ENCODE measurements around the gene PDE6B.
A peak's percentile ranks its signal among the peaks of the same experiment; 100 is the strongest.

The PDE6B gene

GRCh38 chr4:577499-578450, 47.6 kb upstream of the PDE6B start:
- Histone ChIP-seq H3K9me3 (ENCODE audit: insufficient read depth, low read length) (peaks cover 18% of the 10 kb centered on the region), H3K27ac (ENCODE audit: low read length) (no peak overlapping the region), H3K36me3 (replicated peaks; ENCODE audit: low read depth, low read length) (peaks cover 4% of the 10 kb centered on the region), H3K9ac (ENCODE audit: low read length) (no peak overlapping the region), H4K20me1 (ENCODE audit: insufficient read depth, low read length) (no peaks in the 10 kb centered on the region), H3K4me1 (ENCODE audit: low read length) (peaks cover 38% of the 10 kb centered on the region), H3K4me3 (ENCODE audit: low read length) (no peak overlapping the region), H2AFZ (ENCODE audit: low read depth, low read length) (no peak overlapping the region), H3K4me2 (ENCODE audit: low read length) (no peak overlapping the region), H3K79me2 (ENCODE audit: low read length) (no peaks in the 10 kb centered on the region), H3K27me3 (ENCODE audit: low read depth, low read length) (no peaks in the 10 kb centered on the region)
- TF ChIP-seq EZH2phosphoT487 (IDR thresholded peaks at IDR 0.05; ENCODE audit: low read depth) = no peak
- no peak for TF ChIP-seq CTCF (IDR thresholded peaks at IDR 0.05; ENCODE audit: low read depth, low read length)

GRCh38 chr4:578451-579443, 46.6 kb upstream of the PDE6B start:
- no peaks in the 10 kb centered on the region for H3K27me3 ChIP-seq (ENCODE audit: low read depth, low read length)
- H3K79me2 ChIP-seq (ENCODE audit: low read length) = no peaks in the 10 kb centered on the region
- peak overlapping the region; percentile 66 for H2AFZ ChIP-seq (ENCODE audit: low read depth, low read length)
- H4K20me1 ChIP-seq (ENCODE audit: insufficient read depth, low read length) = no peaks in the 10 kb centered on the region
- H3K4me1 ChIP-seq (ENCODE audit: low read length) = peaks cover 32% of the 10 kb centered on the region
- H3K36me3 ChIP-seq (replicated peaks; ENCODE audit: low read depth, low read length) = peaks cover 4% of the 10 kb centered on the region
- H3K27ac ChIP-seq (ENCODE audit: low read length) = peak overlapping the region; percentile 95
- peak overlapping the region; percentile 68 for H3K9ac ChIP-seq (ENCODE audit: low read length)
- peaks cover 18% of the 10 kb centered on the region for H3K9me3 ChIP-seq (ENCODE audit: insufficient read depth, low read length)
- peak overlapping the region; percentile 83 for H3K4me2 ChIP-seq (ENCODE audit: low read length)
- H3K4me3 ChIP-seq (ENCODE audit: low read length) = peak overlapping the region; percentile 60
- no peak for TF ChIP-seq EZH2phosphoT487 (IDR thresholded peaks at IDR 0.05; ENCODE audit: low read depth)
- 0 out of 2 replicates have a peak, but pooled peaks have one; percentile 9 for TF ChIP-seq CTCF (IDR thresholded peaks at IDR 0.05; ENCODE audit: low read depth, low read length)

- Histone ChIP-seq H3K36me3 (replicated peaks; ENCODE audit: low read depth, low read length) (peaks cover 4% of the 10 kb centered on the region), H3K27me3 (ENCODE audit: low read depth, low read length) (no peaks in the 10 kb centered on the region), H3K4me3 (ENCODE audit: low read length) (peak overlapping the region; percentile 60), H3K9ac (ENCODE audit: low read length) (peak overlapping the region; percentile 68), H3K9me3 (ENCODE audit: insufficient read depth, low read length) (peaks cover 25% of the 10 kb centered on the region), H3K27ac (ENCODE audit: low read length) (peak overlapping the region; percentile 95), H3K4me1 (ENCODE audit: low read length) (peaks cover 23% of the 10 kb centered on the region), H4K20me1 (ENCODE audit: insufficient read depth, low read length) (no peaks in the 10 kb centered on the region), H3K79me2 (ENCODE audit: low read length) (no peaks in the 10 kb centered on the region), H3K4me2 (ENCODE audit: low read length) (peak overlapping the region; percentile 83), H2AFZ (ENCODE audit: low read depth, low read length) (peak overlapping the region; percentile 66)
- TF ChIP-seq CTCF (IDR thresholded peaks at IDR 0.05; ENCODE audit: low read depth, low read length) (peak; percentile 37), EZH2phosphoT487 (IDR thresholded peaks at IDR 0.05; ENCODE audit: low read depth) (no peak)
Observed at GRCh38 chr4:579543-580175, 45.7 kb upstream of the PDE6B start.
